ENCODE measurements around the gene SORCS2.
A peak's percentile ranks its signal among the peaks of the same experiment; 100 is the strongest.

The SORCS2 gene

DNA sequence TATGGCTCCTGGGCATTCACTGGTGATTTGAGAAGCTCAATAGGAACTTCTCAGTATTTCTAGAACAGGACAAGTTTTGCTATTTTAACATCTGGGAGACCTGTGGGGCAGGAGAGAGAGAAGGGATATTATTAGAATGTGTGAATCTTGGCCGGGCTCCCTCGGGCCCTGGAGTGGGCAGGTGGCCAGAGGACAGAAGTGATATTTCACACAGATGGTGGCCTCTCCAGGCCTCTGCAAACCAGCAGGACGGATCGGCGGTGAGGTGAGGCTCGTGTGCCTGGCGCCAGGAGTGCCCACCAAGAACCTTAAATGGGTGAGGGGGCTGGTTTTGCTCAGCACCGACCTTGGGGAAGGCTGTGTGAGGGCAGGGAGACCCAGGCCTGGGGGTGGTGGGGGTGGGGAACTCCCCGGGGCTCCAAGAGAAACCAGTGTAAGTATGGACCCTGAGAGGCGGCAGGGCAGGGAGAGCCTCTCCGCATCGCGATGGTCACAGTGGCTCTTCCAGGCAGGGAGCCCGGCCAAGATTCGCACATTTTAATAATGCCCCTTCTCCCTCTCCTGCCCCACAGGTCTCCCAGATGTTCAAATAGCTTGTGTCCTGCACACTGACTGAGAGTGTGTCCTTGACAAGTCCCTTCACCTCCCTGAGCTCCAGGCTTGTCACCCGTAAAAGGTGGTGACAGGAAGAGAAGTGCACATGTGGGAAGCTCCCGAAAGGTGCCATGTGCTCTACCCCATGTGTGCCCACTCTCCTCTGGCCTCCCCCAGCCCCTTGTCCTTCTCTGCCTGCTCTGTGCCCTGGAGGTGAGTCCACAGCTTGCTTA is 64.9 kb downstream of the SORCS2 start:
- TF ChIP-seq CTCF (conservative IDR thresholded peaks at IDR 0.05; ENCODE audit: low read length), result no peak
- peak; percentile 62 for DNase-seq (ENCODE audit: low read depth)
- no peak overlapping the region for H3K4me3 ChIP-seq (ENCODE audit: low read length)

- no peak overlapping the region for H3K4me3 ChIP-seq (ENCODE audit: low read length)
- TF ChIP-seq CTCF (conservative IDR thresholded peaks at IDR 0.05; ENCODE audit: low read length), result no peak
- DNase-seq (ENCODE audit: low read depth), result no peak
Observed at GRCh38 chr4:7259039-7259438, 66.7 kb downstream of the SORCS2 start.

DNA sequence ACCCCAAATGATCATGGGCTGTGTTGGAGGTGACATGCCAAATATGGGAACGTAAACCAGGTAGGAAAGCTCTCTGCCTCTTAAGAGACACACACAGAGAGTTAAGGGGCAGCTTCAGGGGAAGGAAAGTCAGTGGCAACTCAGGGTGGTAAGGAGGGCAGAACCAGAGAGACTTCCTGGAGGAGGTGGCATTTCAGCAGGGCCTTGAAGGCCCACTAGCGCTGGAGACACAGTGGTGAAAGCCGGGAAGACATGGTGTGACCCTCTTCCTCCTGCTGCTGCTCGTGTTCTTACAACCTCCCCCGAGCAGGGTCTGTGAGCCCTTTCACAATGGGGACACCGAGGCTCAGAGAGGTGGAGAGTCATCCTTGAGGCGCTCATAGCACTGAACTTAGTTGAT is 68.2 kb downstream of the SORCS2 start:
- H3K4me3 ChIP-seq (ENCODE audit: low read length), result no peak overlapping the region
- no peak for DNase-seq (ENCODE audit: low read depth)

DNA sequence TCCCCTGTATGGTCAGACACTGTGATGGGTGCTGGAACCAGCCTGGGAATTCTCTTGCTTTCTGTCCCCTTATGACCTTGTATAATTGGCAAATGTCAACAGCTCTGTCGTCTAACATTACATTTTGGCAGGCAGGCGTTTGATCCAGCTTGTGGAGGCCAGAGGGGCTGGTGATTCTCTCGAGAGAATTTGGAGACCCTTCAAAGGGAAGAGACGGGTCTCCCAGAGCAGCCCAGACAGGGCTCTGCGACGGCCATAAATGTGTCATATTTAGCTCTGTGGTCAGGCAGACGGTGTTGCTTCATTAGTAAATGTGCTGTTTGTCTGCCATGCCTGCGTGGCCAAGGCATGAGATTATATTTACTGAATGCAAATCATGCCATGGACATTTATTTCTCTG is 68.7 kb downstream of the SORCS2 start:
- no peak for TF ChIP-seq CTCF (conservative IDR thresholded peaks at IDR 0.05; ENCODE audit: low read length)
- DNase-seq (ENCODE audit: low read depth), result peak; percentile 64
- no peak overlapping the region for H3K4me3 ChIP-seq (ENCODE audit: low read length)

More for the DNA sequence above, 68.2 kb downstream of the SORCS2 start:
- no peak for TF ChIP-seq CTCF (conservative IDR thresholded peaks at IDR 0.05; ENCODE audit: low read length)

DNA sequence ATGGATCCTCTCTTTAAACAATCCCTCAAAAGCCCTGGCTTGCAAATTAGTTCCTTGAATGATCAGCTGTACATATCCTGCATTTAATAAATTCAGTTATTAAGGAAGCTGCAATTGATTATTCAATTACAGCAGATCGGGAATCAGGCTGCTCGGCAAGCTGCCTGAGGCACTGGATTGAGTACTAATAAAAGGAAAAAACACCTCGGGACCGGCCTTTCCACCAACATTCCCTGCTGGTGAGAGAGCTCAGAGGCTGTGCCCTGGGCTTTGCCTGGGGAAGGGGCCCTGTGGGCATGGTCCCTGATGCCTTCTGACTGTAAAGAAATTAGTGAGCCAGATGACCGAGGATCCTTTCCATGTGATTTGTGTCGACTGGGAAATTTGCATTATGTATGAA is 69.2 kb downstream of the SORCS2 start:
- no peak for DNase-seq (ENCODE audit: low read depth)
- no peak for TF ChIP-seq CTCF (conservative IDR thresholded peaks at IDR 0.05; ENCODE audit: low read length)

DNA sequence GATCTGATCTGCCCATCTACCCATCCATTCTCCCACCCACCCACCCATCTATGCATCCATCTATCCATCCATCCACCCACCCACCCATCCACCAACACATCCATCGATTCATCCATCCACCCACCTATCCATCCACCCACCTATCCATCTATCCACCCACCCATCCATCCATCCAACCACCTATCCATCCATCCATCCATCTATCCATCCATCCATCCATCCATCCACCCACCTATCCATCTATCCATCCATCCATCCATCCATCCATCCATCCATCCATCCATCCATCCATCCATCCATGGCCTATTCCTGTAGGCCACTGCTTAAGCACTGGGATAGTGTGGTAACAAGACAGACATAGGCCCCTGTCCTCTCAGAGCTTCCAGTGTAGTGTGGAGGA is 69.8 kb downstream of the SORCS2 start:
- no peak for TF ChIP-seq CTCF (conservative IDR thresholded peaks at IDR 0.05; ENCODE audit: low read length)
- H3K4me3 ChIP-seq (ENCODE audit: low read length), result no peak overlapping the region
- DNase-seq (ENCODE audit: low read depth), result no peak

More for the DNA sequence above, 69.2 kb downstream of the SORCS2 start:
- H3K4me3 ChIP-seq (ENCODE audit: low read length), result no peak overlapping the region

- TF ChIP-seq CTCF (conservative IDR thresholded peaks at IDR 0.05; ENCODE audit: low read length), result no peak
- H3K4me3 ChIP-seq (ENCODE audit: low read length), result no peak overlapping the region
Observed at GRCh38 chr4:7263166-7263565, 70.8 kb downstream of the SORCS2 start.

More at GRCh38 chr4:7263166-7263565, 70.8 kb downstream of the SORCS2 start:
- DNase-seq (ENCODE audit: low read depth), result no peak

Measured in AG10803 (cell line).